ENCODE data around the gene BCAS2. TPM values are rescaled to one million over a fixed set of nuclear protein-coding genes. Genes with fewer than 3 reads are reported as not detected.
"Not testable (repeated sequence)": the region's sequence is repeated elsewhere in the genome, so short reads cannot be mapped to it uniquely, and the experiment has no call there.

BCAS2 gene
- total and polyA plus RNA-seq, 2 experiments from 2014 or later: 44.4 to 67.1 TPM

DNA sequence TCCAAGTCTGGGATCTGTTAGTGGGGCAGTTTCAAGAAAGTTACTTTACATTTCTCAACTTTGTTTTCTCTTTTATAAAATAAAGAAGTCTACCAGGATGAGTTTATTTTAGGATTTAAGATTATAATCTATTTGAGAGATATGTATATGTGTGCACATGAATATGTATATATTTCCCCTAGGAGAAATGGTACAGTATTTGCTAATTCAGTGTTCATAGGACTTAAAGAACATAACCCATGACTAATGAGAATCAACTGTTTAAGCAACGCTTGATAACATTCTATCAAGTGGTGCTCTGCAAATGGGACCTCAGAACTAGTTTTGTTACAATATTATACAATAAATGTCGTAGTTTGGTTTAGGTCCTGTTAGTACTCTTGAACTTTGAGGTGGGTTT is 7.0 kb downstream of the BCAS2 start:
- H3K27me3 ChIP-seq (replicated peaks; ENCODE audit: insufficient read depth): no peaks in the 10 kb centered on the region
- H3K79me2 ChIP-seq (ENCODE audit: insufficient read depth): peaks cover 28% of the 10 kb centered on the region
- no peak overlapping the region for H3K9ac ChIP-seq
- no peak overlapping the region for H2AFZ ChIP-seq
- H3K4me3 ChIP-seq: no peak overlapping the region
- H3K36me3 ChIP-seq (ENCODE audit: low read depth): peaks cover 40% of the 10 kb centered on the region
- H3K9me3 ChIP-seq (ENCODE audit: low read depth): no peaks in the 10 kb centered on the region
- DNase-seq: no peak
- WGBS, 2 experiments (ENCODE audit: low coverage in 1 of 2, low lambda C conversion rate in 2 of 2, missing lambda C conversion rate in 2 of 2): 96 to 100% methylated on average over 2 of the region's 2 CpGs
- H3F3A ChIP-seq (ENCODE audit: insufficient read depth): no peaks in the 10 kb centered on the region
- TF ChIP-seq EZH2 (IDR thresholded peaks at IDR 0.05; ENCODE audit: insufficient read depth, poor library complexity, severe bottlenecking): no peak
- no peaks in the 10 kb centered on the region for H3K4me1 ChIP-seq (ENCODE audit: insufficient read depth)
- no peaks in the 10 kb centered on the region for H3K9me2 ChIP-seq (ENCODE audit: insufficient read depth)
- H3K27ac ChIP-seq: no peak overlapping the region
- no peak overlapping the region for H3K4me2 ChIP-seq (ENCODE audit: unreplicated experiment)
- H4K20me1 ChIP-seq (ENCODE audit: insufficient read depth): no peaks in the 10 kb centered on the region
- in situ Hi-C loops (cut with MboI): no loop called here

DNA sequence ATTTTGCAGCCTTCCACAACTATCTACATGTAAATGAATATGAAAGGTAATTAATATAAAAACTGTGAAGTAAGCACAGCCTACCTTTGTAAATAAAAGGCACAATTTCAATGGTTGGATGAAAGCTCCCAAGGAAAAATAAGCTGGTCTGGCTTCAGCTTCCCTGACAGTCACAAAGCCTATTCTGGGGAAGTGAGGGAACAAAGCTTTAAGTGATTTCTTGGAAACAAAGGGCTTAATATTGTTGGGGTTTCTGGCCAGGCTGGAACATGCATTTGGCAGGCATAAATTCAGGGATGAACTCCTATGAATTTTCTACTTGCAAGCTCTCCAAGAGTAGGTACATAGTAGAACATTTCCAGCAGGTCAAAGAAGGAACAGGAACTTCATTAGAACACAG is 17.3 kb downstream of the BCAS2 start:
- no peaks in the 10 kb centered on the region for H3K27me3 ChIP-seq (replicated peaks; ENCODE audit: insufficient read depth)
- H3K36me3 ChIP-seq (ENCODE audit: low read depth): peaks cover 26% of the 10 kb centered on the region
- H3K4me3 ChIP-seq: no peak overlapping the region
- H3K4me1 ChIP-seq (ENCODE audit: insufficient read depth): no peaks in the 10 kb centered on the region
- no peak overlapping the region for H3K27ac ChIP-seq
- no peaks in the 10 kb centered on the region for H4K20me1 ChIP-seq (ENCODE audit: insufficient read depth)
- no peaks in the 10 kb centered on the region for H3K9me3 ChIP-seq (ENCODE audit: low read depth)
- in situ Hi-C loops (cut with MboI): no loop called here
- no peaks in the 10 kb centered on the region for H3K79me2 ChIP-seq (ENCODE audit: insufficient read depth)
- no peak for DNase-seq
- H3F3A ChIP-seq (ENCODE audit: insufficient read depth): no peaks in the 10 kb centered on the region
- H3K4me2 ChIP-seq (ENCODE audit: unreplicated experiment): no peak overlapping the region
- TF ChIP-seq EZH2phosphoT487 (IDR thresholded peaks at IDR 0.05; ENCODE audit: insufficient read depth, low read depth) (no peak), EZH2 (IDR thresholded peaks at IDR 0.05; ENCODE audit: insufficient read depth, poor library complexity, severe bottlenecking) (no peak)
- H3K9me2 ChIP-seq (ENCODE audit: insufficient read depth): no peaks in the 10 kb centered on the region
- no peak overlapping the region for H3K9ac ChIP-seq
- H2AFZ ChIP-seq: no peak overlapping the region

DNA sequence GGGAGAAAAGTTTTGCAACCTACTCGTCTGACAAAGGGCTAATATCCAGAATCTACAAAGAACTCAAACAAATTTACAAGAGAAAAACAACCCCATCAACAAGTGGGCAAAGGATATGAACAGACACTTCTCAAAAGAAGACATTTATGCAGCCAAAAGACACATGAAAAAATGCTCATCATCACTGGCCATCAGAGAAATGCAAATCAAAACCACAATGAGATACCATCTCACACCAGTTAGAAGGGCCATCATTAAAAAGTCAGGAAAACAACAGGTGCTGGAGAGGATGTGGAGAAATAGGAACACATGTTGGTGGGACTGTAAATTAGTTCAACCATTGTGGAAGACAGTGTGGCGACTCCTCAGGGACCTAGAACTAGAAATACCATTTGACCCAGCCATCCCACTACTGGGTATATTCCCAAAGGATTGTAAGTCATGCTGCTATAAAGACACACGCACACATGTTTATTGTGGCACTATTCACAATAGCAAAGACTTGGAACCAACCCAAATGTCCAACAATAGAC is 18.4 kb downstream of the BCAS2 start:
- H3K9me2 ChIP-seq (ENCODE audit: insufficient read depth); in situ Hi-C loops (cut with MboI); H3K79me2 ChIP-seq (ENCODE audit: insufficient read depth); H3K27me3 ChIP-seq (replicated peaks; ENCODE audit: insufficient read depth); H3K4me2 ChIP-seq (ENCODE audit: unreplicated experiment); H3K9ac ChIP-seq; H3K27ac ChIP-seq; H3F3A ChIP-seq (ENCODE audit: insufficient read depth); H2AFZ ChIP-seq; DNase-seq; H3K4me1 ChIP-seq (ENCODE audit: insufficient read depth); H4K20me1 ChIP-seq (ENCODE audit: insufficient read depth); H3K4me3 ChIP-seq; H3K9me3 ChIP-seq (ENCODE audit: low read depth): not testable (repeated sequence)
- WGBS, 2 experiments (ENCODE audit: low coverage in 1 of 2, low lambda C conversion rate in 2 of 2, missing lambda C conversion rate in 2 of 2): 92 to 93% methylated on average over 3 of the region's 3 CpGs
- peaks cover 16% of the 10 kb centered on the region for H3K36me3 ChIP-seq (ENCODE audit: low read depth)

DNA sequence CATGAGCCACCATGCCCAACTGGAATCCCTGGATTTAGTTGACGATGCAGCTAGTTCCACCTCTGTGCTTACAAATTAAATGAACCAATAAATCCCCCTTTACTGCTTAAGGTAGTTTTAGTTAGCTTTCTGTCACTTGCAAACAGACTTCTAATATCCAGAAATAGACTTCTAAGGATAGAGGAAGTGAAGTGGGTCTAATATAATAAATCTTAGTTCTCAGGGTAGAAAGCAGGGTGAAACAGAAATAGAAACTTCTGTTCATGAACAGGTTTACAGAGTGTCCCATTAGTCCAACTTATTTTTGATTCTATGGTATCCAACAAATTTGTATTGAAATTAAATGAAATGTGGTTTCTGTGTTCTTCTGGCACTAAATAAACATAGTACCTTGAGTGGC is 20.1 kb downstream of the BCAS2 start:
- WGBS, 2 experiments (ENCODE audit: low coverage in 1 of 2, low lambda C conversion rate in 2 of 2, missing lambda C conversion rate in 2 of 2): 95 to 100% methylated on average over 1 of the region's 1 CpG
- Histone ChIP-seq H4K20me1 (ENCODE audit: insufficient read depth) (no peaks in the 10 kb centered on the region), H3K27me3 (replicated peaks; ENCODE audit: insufficient read depth) (no peaks in the 10 kb centered on the region), H2AFZ (no peak overlapping the region), H3K9ac (no peak overlapping the region), H3K79me2 (ENCODE audit: insufficient read depth) (no peaks in the 10 kb centered on the region), H3K4me1 (ENCODE audit: insufficient read depth) (no peaks in the 10 kb centered on the region), H3K9me2 (ENCODE audit: insufficient read depth) (no peaks in the 10 kb centered on the region), H3K27ac (no peak overlapping the region), H3K9me3 (ENCODE audit: low read depth) (no peaks in the 10 kb centered on the region), H3K4me3 (no peak overlapping the region), H3K4me2 (ENCODE audit: unreplicated experiment) (no peak overlapping the region), H3K36me3 (ENCODE audit: low read depth) (peaks cover 2% of the 10 kb centered on the region; the same call in 1 of the 2 replicates), H3F3A (ENCODE audit: insufficient read depth) (no peaks in the 10 kb centered on the region)
- TF ChIP-seq EZH2 (IDR thresholded peaks at IDR 0.05; ENCODE audit: insufficient read depth, poor library complexity, severe bottlenecking) (no peak), EZH2phosphoT487 (IDR thresholded peaks at IDR 0.05; ENCODE audit: insufficient read depth, low read depth) (no peak)
- in situ Hi-C loops (cut with MboI): no loop called here
- DNase-seq: no peak

GRCh38 chr1:114559356-114559755 is 22.1 kb downstream of the BCAS2 start:
- Histone ChIP-seq H3K36me3 (ENCODE audit: low read depth) (no peaks in the 10 kb centered on the region), H2AFZ (no peak overlapping the region), H3K9ac (no peak overlapping the region), H4K20me1 (ENCODE audit: insufficient read depth) (no peaks in the 10 kb centered on the region), H3K4me3 (no peak overlapping the region), H3K27me3 (replicated peaks; ENCODE audit: insufficient read depth) (no peaks in the 10 kb centered on the region), H3K4me1 (ENCODE audit: insufficient read depth) (no peaks in the 10 kb centered on the region), H3K27ac (no peak overlapping the region), H3K9me2 (ENCODE audit: insufficient read depth) (no peaks in the 10 kb centered on the region), H3K4me2 (ENCODE audit: unreplicated experiment) (no peak overlapping the region), H3K79me2 (ENCODE audit: insufficient read depth) (no peaks in the 10 kb centered on the region), H3K9me3 (ENCODE audit: low read depth) (no peaks in the 10 kb centered on the region), H3F3A (ENCODE audit: insufficient read depth) (no peaks in the 10 kb centered on the region)
- no peak for DNase-seq
- TF ChIP-seq EZH2phosphoT487 (IDR thresholded peaks at IDR 0.05; ENCODE audit: insufficient read depth, low read depth): no peak
- no peak for TF ChIP-seq EZH2 (IDR thresholded peaks at IDR 0.05; ENCODE audit: insufficient read depth, poor library complexity, severe bottlenecking)
- WGBS, 2 experiments (ENCODE audit: low coverage in 1 of 2, low lambda C conversion rate in 2 of 2, missing lambda C conversion rate in 2 of 2): 57 to 61% methylated on average over 3 of the region's 3 CpGs
- in situ Hi-C loops (cut with MboI): no loop called here

All from GM23248 (cell line).